ENCODE measurements around the gene PLA2R1.
"Not testable (repeated sequence)": the region's sequence is repeated elsewhere in the genome, so short reads cannot be mapped to it uniquely, and the experiment has no call there.

The PLA2R1 gene

DNA sequence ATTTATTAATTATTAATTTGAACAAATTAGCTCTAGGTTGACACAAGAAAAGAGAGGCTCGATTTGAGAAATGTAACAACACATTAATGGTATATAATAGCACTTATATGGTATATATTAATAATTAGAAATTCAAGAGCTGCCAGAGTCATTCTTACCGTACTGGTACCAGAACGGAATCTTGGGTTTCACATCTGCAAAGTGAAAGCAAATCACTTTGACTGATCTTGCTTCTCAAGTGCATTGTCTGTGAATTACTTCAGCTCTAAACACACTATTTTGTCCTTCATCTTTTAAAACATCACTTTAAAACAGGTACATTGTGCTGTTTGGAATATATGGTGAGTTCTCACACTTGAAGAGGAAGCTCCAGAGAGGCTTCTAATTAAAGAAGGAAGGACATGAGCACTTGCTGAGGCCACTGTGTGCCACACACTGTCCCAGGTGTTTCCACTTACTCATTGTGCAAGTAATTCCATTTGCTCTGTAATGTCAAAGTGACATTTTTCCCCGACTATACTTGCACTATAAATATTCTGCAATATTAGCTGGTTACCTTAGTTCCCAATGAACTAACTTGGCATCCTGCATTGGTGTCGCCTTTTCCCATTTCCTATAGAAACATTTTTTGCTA is 85.8 kb downstream of the PLA2R1 start:
- no peak for DNase-seq

- no peak for DNase-seq
Measured at GRCh38 chr2:159973325-159973724, 89.1 kb downstream of the PLA2R1 start.

DNA sequence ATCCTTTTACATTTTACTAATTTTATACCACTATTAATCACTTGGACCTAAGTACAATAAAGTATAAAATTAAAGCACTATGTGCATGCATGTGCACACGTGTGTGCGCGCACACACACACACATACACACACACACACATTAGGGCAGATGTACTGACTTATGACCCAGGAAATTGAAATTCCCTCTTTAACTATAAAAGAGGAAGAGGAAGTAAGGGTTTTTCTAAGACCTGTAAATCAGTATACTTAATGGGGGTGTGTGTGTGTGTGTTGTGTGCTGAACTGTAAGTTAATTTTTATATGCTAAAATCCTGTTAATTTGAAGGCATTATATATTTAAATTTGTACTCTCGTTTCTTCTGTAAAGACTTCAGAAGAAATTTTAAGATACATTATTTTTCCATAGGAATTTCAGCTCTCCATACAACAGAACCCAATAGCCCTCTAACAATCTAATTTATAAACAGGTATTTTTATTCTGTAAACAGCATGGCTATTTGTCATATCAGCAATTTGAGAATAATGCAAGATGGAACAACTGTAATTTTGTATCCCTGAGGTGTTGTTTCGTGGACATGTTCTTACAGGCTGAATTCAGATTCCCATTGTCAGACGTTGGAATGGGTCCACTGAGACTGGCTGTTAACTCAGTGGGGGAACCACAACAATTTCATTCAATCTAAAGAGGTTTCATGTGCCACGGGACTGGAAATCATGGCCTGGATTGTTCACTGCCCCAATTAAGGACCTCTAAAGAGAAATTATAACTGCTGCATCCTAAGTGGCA is 90.9 kb downstream of the PLA2R1 start:
- no peak for DNase-seq

DNA sequence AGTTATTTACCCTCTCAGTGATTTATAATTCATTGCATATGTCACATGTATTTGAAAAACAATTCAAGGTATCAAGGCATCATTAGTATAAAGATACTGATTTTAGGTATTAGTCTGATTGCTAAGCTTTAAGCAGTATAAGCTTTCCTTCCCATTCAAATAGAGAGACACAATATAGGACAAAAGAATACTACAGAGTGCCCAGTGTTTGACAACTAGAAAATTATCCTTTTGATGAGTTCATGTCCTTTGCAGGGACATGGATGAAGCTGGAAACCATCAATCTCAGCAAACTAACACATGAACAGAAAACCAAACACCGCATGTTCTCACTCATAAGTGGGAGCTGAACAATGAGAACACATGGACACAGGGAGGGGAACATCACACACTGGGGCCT is 91.9 kb downstream of the PLA2R1 start:
- not testable (repeated sequence) for DNase-seq

DNA sequence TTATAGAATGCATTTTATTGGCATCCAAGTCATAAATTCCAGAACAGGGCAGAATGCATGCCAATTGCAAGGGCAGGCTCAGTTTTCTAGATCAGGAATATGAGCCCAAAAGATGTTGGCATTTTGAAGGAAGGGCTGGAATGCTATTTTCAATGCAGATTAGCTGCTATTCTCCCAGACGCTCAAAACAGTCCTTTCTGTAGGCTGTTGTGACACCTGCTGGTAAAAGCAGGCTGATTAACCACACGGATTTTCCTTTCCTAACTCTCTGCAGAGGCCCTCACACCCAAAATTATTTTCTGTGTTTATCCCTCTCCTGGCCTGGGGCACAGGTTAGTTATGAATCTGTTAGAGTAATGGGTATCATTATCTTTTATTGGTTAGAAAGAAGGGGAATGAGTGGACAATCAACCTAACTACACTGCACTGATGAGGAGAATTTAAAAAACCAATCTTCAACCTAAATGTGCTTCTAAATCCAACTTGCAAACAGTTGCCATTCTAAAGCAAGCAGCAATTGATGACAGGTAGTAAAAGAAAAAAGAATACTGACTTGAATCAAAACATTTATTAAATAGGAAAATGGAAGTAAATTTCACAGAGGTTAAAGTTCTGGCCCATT is 94.0 kb downstream of the PLA2R1 start:
- DNase-seq = peak; percentile 34

DNA sequence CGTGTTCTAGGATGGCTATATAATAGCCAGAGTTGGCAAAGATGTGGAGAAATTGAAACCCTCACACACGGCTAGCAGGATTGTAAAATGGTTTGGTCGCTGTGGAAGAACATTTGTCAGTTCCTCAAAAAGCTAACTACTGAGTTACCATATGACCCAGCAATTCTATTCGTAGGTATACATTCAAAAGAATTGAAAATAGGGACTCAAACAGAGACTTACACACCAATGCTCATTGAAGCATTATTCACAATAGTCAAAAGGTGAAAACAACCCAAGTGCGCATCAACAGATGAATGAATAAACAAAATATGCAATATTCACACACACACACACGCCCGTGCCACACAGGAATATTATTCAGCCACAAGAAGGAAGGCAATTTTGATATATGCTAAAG is 98.7 kb downstream of the PLA2R1 start:
- no peak for DNase-seq

GRCh38 chr2:159962513-159962912 is 99.9 kb downstream of the PLA2R1 start:
- DNase-seq = not testable (repeated sequence)

DNA sequence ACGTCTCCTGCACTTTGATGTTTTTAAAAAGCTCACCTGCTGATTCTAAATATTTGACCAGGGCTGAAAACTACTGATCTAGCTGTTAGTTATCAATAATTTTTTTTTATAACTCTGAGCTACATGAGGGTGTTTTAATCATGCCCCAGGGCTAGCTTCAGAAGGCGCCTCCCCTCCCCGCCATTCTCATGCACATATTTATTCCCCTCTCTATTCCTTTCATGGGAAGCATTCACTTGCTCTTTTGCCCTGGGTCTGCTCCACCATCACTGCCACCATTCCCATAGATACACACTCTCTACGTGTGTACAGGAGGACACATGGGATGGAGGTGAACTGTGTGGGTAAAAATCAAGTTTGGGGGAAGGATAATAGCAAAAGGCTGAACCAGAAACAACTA is 101.0 kb downstream of the PLA2R1 start:
- DNase-seq = no peak

- DNase-seq = no peak
Measured at GRCh38 chr2:159961037-159961436, 101.4 kb downstream of the PLA2R1 start.

GRCh38 chr2:159960414-159960813 is 102.0 kb downstream of the PLA2R1 start:
- DNase-seq = peak; percentile 62

DNA sequence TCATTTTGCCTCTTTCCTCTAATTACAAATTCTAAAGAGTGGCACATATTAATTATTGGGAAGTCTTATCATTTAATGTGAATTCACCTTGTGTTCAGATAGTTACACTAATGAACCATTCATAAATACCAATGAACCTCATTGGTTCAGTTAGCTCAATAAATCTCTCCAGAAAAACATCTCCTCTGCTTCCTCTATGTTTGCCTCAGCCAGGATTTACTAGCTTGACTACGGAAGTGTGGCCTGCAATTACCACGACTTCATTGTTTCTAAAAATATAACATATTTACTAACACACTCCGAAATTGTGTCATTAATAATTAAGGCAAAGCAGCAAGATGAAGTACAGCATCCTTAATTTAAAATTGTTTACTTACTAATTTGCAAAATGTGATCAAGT is 103.3 kb downstream of the PLA2R1 start:
- no peak for DNase-seq

- DNase-seq = no peak
Measured at GRCh38 chr2:159953136-159953823, 109.1 kb downstream of the PLA2R1 start.

DNA sequence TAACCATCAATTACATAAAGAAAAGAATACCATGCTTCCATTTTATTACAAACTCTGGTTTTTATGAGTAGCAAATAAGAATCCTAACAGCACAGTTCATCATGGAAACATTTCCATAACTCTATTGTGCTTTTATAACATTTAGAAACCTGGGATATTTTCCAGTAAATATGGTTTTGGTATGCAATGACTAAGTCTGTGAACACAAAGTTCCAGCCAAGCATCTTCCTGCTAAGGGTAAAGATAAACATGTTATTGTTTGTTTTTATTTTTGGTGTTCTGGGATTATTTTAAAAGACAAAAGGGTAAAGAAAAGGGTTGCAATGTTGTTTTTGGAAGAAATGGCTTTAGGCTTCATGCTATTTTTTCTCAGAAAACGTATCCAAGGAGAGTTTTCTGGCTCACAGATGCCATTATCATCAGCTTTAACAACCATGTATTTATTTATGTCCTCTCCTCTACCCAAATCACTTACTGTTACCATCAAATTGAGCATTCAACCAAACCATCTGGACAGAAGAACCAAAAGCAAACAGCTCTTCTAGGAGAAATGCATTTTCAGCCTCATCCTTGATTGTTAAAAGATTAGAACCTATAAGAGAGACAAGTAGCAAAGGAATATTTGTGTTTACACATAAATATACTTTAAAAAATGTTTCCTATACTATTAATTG is 116.0 kb downstream of the PLA2R1 start:
- no peak for DNase-seq

DNA sequence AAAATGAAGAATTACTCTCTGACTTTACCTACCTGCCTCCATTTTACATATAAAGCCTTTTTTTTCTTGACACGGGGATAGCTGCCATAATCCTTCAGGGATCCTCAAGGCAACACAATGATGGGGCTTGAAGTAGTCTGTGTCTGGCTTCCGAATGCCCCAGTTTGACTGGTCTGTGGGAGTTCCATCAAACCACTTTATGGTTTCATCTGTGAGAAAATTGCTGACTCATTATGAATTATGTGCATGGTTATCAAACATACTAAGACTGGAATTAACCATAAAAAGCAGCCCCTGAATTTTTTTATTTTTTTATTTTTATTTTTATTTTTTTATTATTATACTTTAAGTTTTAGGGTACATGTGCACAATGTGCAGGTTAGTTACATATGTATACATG is 117.5 kb downstream of the PLA2R1 start:
- DNase-seq = no peak

DNA sequence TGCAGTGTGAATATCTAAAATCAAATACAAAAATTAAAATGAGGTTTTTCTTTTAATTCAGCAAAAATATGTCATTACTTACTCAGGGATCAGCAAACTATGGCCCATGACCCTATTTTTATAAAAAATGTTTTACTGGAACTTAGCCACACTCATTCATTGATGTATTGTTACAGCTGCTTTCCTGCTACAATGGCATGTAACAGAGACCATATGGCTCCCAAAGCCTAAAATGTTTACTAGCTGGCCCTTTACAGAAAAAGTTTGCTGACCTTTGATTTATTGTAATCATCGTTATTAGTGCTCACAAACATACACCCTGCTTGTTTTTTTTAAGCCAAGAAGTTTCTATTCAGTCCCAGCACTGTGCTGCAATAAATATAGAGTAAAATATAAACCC is 120.3 kb downstream of the PLA2R1 start:
- DNase-seq = no peak

GRCh38 chr2:159941729-159942128 is 120.7 kb downstream of the PLA2R1 start:
- no peak for DNase-seq

GRCh38 chr2:159939946-159940345 is 122.5 kb downstream of the PLA2R1 start:
- peak; percentile 14 for DNase-seq

DNA sequence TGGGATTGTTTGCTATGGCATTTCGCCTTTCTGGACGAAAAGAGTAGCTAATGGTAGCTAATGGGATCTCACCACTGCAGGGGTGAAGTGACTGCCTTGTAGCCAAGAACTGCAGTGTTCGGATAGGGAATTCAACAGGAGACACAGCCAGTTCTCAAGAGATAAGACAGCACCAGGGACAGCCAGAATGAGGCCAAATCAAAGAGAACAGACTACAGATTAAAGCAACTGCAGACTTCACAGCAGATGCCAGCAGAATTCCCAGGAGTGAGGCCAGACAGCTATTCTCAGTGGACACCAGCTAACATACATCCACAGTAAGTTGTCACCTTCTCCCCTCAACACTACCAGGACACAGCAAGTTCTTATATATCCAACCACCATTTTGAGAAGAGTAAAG is 124.0 kb downstream of the PLA2R1 start:
- DNase-seq = no peak

DNA sequence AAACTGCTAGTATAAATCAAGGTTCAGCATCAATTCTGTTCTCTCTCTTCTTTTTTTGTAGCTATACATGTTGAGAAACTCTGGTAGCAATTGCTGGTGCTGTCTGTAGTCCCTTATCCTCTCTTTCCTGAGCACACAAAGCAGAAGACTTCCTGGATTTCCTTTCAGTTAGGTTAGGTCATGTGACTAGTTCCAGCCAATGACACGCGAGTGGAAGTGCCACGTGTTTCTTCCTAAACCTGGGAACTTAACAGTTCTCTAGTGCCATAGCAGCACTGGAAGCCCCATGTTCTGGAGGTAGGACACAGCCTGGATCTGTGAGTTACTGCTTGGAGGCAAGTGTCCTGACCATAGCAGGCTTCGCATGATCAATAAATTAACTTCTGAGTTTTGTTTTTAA is 125.9 kb downstream of the PLA2R1 start:
- DNase-seq = no peak

GRCh38 chr2:159933727-159934049 is 128.7 kb downstream of the PLA2R1 start:
- no peak for DNase-seq

GRCh38 chr2:159933040-159933726 is 129.2 kb downstream of the PLA2R1 start:
- DNase-seq = no peak

- DNase-seq = no peak
Measured at GRCh38 chr2:159926695-159927094, 135.7 kb downstream of the PLA2R1 start.

DNA sequence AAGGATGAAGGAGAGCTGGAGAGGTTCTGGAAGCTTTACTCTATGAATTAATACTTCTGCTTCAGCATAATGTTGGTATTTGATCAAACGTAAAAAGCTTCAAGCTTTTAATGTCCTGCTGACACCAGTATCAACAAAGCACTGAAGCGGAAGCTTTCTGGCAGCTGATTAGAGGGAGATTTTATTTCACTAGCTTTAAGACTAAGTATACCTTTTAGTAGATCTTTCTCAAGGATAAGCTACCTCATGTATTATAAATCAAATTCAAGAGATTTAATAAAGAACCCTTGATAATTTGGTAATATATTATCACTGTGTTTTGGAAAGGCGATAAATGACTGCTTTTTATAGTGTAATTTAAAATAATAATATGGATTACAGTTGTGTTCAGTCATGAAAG is 136.4 kb downstream of the PLA2R1 start:
- no peak for DNase-seq

Data from activated CD4-positive, alpha-beta T cell treated with anti-CD3 and anti-CD28 coated beads, Interleukin-10, Interleukin-2, amounts not matched to agents 100 ng/mL and 50 ng/mL, durations not matched to agents 16 hours and 8 hours (primary cell).